ENCODE measurements around the gene TUSC2.

DNA sequence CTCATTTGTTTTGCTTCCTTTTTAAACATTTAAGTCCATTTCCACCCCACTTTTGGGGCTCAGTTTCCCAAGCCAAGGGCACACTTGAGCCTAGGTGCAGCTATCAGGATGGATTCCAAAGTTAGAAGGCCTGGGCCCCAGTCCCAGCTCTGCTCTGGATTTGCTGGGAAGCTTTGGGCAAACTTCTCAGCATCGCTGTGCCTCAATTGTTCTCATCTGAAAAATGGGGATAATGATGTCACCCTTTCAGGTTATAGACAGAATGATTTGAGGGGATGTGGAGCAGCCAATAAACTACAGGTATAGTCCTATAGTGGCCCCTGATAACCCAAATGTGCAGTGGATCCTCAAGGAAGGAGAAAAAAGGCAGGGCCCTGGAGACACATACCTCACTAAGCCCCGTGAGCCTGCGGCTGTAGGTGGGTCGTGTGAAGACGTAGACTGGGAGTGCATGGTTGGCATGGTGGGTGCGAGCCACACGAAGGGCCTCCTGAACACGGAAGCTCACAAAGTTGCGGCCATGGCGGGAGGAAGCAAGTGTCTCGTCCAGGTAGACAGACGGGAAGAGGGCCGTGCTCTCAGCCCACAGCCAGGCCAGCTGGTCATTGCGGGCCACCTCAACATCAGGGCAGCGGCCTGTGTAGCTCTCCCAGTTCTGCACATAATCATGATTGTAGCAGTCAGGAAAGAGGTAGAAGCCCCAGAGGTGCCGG lies 8.7 kb downstream of the TUSC2 start:
- TF ChIP-seq, protein P1, sequence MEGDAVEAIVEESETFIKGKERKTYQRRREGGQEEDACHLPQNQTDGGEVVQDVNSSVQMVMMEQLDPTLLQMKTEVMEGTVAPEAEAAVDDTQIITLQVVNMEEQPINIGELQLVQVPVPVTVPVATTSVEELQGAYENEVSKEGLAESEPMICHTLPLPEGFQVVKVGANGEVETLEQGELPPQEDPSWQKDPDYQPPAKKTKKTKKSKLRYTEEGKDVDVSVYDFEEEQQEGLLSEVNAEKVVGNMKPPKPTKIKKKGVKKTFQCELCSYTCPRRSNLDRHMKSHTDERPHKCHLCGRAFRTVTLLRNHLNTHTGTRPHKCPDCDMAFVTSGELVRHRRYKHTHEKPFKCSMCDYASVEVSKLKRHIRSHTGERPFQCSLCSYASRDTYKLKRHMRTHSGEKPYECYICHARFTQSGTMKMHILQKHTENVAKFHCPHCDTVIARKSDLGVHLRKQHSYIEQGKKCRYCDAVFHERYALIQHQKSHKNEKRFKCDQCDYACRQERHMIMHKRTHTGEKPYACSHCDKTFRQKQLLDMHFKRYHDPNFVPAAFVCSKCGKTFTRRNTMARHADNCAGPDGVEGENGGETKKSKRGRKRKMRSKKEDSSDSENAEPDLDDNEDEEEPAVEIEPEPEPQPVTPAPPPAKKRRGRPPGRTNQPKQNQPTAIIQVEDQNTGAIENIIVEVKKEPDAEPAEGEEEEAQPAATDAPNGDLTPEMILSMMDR (conservative IDR thresholded peaks at IDR 0.05 in 1 of 2, IDR thresholded peaks at IDR 0.05 in 1 of 2; ENCODE audit: low read depth in 1 of 2, low read length in 2 of 2), result no peak
- no peak for TF ChIP-seq EZH2 (IDR thresholded peaks at IDR 0.05; ENCODE audit: low read length, missing control alignments)
